GM18861 (cell line): ENCODE data around the gene LILRA5.
"Not testable (repeated sequence)": the region's sequence is repeated elsewhere in the genome, so short reads cannot be mapped to it uniquely, and the experiment has no call there.

Experiments used
- ATAC-seq: cut with Tn5 transposase; IDR thresholded peaks from one replicate; pipeline ENCODE4 v1.9.1; 2021; ENCODE audit not compliant: unreplicated experiment

Gene LILRA5

DNA sequence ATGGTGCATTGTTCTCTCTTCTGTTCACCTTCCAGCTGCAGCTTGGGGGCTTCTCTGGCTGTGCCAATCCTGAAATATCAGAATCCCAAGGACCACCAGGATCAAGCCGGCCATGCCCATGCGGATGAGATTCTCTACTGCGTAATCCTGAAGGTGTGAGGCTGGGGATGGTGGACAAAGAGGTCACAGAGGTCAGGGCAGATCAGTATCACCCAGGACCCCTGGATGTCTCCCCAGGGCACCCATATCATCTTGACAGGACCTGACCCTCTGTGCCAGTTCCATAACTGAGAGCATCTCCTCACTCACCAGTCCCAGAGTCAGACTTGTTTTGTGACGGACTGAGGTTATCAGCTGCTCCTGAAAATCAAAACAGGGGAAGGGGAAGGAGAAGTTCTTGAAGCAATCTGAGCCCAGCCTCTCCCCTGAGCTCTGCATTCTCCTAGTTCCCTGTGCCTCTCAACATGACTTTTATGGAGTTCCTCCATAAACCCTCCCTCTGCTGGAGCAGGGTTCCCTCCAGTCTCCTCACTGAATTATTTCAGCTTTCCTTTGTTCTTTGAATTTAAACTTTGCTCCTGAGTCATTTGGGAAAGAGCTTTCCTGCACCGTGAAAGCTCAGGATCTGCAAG is 5.5 kb downstream of the LILRA5 start:
- no peak for ATAC-seq

DNA sequence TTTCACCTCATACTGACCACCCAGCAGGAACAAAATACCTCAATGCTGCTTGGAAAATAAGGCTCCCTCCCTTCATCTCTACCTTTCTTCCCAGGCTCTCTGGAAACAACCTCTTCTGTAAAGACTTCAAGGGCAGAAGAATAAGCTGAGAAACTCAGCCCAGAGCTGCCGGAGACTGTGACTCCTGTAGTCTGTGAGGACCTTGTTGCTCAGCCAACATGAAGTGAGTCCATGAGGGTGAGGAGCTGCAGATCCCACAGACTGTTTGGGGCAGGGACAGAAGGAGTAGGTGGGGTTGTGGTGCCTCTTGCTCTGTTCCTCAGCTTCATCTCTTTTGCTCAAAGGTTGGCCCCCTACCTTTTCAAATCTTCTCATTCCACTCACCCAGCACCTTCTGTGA is 7.8 kb downstream of the LILRA5 start:
- no peak for ATAC-seq

DNA sequence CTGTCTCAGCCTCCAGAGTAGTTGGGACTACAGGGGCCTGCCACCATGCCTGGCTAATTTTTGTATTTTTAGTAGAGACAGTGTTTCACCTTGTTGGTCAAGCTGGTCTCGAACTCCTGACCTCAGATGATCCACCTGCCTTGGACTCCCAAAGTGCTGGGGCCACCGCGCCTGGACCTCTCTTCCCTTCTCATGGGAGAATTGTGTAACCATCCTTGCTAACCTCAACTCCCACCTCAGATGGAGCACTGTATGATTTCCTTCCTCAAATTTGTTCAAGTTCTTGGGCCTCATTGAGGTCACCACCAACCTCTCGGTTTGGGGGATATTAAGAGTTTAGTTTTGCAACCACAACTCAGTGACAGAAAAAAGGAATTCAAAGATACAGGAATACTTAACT is 10.7 kb downstream of the LILRA5 start:
- no peak for ATAC-seq

GRCh38 chr19:54299515-54299914 is 13.5 kb downstream of the LILRA5 start:
- no peak for ATAC-seq

GRCh38 chr19:54299126-54299498 is 13.9 kb downstream of the LILRA5 start:
- no peak for ATAC-seq

GRCh38 chr19:54298357-54299125 is 14.4 kb downstream of the LILRA5 start:
- ATAC-seq: no peak

GRCh38 chr19:54297759-54298305 is 15.1 kb downstream of the LILRA5 start:
- ATAC-seq: no peak

DNA sequence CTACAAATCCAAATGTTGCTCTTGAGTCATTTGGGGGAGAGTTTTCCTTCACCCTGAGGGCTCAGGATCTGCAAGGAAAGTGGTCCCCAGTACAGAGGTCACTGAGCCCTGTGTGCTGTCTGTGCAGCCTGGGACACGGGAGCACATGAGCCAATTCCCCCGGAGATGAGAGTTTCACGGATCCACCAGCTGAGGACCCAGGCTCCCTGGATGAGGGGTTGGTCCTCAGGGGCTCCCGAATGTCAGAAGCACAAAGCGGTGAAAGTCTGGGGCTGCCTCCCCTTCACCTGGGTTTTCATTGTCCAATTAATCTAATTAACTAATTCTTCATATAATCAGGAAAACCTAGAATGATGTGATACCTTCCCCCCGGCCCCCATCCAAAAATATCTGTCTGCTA is 18.4 kb downstream of the LILRA5 start:
- no peak for ATAC-seq

GRCh38 chr19:54289160-54289559 is 23.8 kb downstream of the LILRA5 start:
- ATAC-seq: not testable (repeated sequence)

- no peak for ATAC-seq
These were observed 25.5 kb downstream of the LILRA5 start for GRCh38 chr19:54287456-54287855.

DNA sequence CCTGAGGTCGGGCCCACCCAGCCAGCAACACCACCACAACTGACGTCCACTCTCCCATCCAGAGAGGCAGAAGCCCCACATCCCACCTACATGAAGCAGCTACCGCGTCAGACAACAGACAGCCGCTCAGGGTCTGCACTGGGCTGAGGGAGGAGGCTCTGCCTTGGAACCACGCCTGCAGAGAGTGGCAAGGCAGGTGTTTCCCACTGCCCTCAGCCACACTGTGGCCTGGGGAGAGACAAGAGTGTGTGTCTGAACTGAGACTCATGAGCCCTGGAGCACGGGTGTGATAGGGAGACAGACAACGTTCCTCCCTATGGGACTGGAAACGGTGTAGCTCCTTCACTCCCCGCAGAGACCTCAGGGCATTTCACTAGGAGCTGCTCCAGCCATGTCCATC is 26.7 kb downstream of the LILRA5 start:
- ATAC-seq: not testable (repeated sequence)

DNA sequence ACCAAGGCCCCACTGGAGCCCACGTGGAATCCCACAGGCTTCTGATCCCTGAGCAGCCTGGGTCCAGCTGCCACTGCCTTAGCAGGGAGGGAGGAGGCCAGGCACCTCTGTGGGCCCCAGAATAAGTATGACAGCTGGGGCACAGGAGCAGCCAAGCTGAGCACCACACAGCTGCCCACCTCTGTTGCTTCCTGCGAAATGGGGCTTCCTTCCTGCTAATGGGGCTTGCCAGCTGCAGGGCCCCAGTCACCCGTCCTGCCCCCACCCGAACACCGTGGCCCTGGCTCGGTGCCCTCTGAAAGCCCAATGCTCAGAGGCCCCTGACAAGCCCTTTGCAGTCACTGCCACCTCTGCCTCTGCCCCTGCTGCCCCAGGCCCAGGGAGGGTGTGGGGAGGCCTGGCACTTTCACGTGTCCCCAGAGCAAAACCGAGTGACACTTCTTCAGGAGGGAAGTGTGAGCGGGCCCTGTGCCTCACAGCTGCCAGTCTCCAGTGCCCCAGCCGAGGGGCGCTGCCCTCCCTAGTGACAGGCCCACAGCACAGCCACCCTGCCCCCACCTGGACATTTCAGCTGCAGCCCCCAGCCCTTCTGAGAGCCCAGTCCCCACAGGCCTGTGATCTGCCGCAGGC is 27.4 kb downstream of the LILRA5 start:
- not testable (repeated sequence) for ATAC-seq

- no peak for ATAC-seq
These were observed 30.1 kb downstream of the LILRA5 start for GRCh38 chr19:54282686-54283470.

DNA sequence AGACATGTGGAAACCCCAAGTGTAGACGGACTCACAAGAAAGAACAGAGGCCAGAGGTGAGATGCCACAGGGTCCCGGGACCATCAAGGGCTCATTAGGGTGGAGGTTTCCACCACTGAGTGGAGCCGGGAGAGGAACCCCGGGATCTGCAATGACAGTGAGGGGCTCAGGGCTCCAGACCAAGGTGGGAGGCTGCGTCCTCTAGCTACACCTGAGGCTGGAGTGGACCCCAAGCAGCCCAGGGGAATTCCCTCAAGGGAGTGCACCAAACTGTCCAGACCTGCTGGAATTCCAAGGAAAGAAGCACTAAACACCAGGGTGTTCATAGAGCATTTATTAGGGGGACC is 31.3 kb downstream of the LILRA5 start:
- not testable (repeated sequence) for ATAC-seq

DNA sequence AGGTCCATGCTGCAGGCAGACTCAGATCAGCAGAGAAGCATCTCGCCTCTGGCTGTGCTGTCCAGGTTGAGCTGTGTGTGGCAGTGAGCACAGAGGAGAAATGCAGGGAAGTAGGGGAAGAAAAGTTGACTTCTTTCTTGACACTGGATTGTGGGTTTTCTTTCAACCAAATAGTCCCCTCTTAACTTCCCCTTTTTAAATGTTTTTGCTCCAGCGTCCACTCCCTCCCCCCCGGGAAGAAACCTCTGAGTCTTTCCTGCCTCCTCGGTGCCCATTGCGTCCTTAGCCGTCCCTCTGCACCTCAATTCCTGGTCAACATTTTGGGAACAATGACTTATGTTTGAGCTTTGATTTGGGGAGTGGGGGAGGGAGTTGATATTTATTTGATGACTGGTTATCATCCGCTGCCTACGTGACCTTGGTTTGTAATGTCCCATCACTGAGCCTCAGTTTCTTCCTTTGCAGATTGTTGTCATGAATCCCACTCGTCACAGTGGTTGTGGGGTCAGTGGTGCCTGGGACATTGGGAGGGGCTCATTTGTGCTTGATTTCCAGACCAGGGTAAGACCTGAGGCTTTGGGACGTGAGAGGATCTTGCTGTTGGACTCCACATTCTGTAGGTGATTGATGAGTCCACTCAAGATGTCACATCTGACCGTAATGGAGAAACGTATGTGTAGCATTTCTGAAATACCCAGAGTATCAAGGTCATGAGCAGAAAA is 31.8 kb downstream of the LILRA5 start, which contains the start of gene LILRB2:
Gene LILRB2, minus strand, starts transcription at position 104 of the 722 bp plus-strand sequence. CDS start 614 bp downstream, outside the sequence.
- ATAC-seq: no peak

DNA sequence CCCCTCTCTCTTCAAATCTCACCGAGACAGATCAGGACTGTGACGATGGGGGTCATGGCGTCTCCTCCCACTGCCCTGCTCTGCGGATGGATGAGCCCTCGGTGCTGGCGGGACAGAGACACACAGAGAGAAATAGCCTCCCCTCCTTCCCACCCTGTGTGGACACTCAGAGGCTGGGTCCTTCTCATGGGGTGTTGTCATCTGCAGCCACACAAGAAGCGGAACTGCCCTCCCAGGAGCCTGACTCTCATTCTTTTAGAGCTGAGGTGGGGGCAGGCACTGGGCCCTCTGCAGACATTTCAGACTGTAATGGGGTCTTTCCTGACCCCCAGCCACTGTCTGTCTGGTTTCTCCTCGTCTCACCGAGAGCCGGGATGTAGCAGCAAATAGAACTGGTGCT is 32.5 kb downstream of the LILRA5 start:
- not testable (repeated sequence) for ATAC-seq

DNA sequence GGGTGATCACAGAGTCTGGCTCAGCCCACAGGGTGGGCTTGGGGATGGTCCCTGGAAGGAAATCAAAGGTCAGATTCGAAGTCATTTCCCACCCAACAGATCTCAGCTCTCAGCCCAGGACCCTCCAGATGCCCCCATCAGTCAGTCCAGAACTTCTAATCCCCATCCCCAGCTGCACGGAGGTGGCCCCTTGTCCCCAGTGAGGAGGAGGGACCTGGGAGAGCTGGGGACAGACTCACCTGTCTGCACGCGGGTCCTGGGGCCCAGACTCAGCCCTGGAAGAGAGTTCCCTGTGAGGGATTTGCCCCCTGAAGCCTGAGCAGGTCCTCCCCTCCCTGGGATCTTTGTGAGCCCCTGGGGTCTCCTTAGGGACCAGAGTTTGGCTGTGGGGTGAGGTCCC is 32.9 kb downstream of the LILRA5 start:
- ATAC-seq: not testable (repeated sequence)

DNA sequence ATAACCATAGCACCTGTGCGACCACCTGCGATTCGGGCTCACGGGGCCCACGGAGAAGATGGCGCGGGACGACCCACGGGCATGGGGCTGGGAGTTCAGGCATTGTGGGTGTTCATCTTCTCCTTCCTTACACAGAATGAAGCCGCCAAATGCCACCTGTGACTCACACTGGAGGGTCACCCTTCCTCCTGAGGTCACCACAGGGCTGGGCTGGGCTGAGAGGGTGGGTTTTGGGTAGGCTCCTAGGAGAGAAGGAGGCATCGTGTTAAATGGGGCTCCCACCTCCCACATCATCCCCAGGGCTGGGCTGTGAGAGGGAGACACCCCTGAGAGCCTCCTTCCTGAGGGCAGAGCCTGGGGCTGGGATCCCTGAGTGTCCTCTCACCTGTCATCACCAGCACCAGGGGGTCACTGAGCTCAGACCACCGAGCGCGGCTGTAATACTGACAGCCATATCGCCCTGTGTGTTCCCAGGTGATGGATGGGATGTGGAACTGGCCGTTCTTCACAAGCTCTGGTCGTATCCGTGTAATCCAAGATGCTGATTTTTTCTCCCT is 33.5 kb downstream of the LILRA5 start:
- ATAC-seq: no peak

GRCh38 chr19:54278571-54279195 is 34.3 kb downstream of the LILRA5 start:
- ATAC-seq: not testable (repeated sequence)

- ATAC-seq: not testable (repeated sequence)
These were observed 34.9 kb downstream of the LILRA5 start for GRCh38 chr19:54278056-54278455.
